Limb (tissue), 2 donors: ENCODE results near the gene C6orf89.
"Not testable (repeated sequence)": the region's sequence is repeated elsewhere in the genome, so short reads cannot be mapped to it uniquely, and the experiment has no call there.

Experiments used
- DNase-seq, 2 donors: peaks; one replicate each; pipeline ENCODE4 v3.0.0-alpha.2; 2016; ENCODE audit errors: extremely low spot score in 2 of 2

C6orf89 gene

DNA sequence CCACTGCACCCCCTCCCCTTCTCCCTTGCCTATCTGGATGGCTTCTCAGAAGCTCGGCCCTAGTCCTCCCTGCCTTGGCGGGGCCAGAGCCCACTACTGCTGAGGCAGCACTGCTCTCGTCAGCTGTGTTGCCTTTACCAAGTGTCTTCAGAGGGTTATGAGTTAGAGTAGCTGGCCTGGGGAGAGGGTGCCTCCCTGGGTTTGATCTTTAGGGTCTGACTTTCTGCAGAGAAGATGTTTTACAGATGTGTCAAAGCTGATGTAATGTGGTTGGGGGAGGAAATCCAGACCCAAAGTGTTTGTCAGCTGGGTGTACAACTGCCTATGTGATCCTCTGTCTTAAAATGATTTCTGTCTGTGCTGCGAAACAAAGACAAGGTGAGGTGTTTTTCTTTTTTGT lies 38.4 kb downstream of the C6orf89 start:
- DNase-seq: no peak

DNA sequence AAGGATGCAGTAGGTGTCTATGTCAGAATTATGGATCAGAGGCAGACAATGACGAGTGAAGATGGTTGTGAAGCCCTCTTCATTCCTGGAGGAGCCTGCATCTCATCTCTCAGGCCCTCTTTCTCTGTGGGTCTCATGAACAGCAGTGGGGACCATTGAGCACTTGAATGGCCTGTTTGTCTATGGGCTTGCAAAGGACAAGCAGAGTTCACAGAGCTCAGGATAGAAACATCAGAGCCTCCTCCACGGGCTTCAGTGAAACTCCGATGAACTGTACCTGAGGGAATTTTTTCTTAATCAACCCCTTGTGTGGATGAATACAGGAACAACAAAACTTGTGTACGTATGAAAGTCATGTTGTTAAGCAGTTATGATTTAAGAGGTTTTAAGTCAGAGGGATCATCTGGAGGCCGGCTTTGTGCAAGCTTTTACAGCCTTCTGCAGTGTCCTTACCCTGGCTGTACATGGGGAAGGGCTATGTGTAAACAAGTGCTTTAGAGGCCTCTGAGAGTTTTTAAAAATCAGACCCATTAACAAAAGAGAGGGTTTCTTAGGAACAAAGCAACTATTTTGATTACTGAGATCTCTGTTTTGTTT lies 39.1 kb downstream of the C6orf89 start:
- DNase-seq: no peak

- no peak for DNase-seq
These were observed 40.1 kb downstream of the C6orf89 start for GRCh38 chr6:36925809-36926208.

- DNase-seq: no peak
These were observed 41.2 kb downstream of the C6orf89 start for GRCh38 chr6:36926708-36927513.

DNA sequence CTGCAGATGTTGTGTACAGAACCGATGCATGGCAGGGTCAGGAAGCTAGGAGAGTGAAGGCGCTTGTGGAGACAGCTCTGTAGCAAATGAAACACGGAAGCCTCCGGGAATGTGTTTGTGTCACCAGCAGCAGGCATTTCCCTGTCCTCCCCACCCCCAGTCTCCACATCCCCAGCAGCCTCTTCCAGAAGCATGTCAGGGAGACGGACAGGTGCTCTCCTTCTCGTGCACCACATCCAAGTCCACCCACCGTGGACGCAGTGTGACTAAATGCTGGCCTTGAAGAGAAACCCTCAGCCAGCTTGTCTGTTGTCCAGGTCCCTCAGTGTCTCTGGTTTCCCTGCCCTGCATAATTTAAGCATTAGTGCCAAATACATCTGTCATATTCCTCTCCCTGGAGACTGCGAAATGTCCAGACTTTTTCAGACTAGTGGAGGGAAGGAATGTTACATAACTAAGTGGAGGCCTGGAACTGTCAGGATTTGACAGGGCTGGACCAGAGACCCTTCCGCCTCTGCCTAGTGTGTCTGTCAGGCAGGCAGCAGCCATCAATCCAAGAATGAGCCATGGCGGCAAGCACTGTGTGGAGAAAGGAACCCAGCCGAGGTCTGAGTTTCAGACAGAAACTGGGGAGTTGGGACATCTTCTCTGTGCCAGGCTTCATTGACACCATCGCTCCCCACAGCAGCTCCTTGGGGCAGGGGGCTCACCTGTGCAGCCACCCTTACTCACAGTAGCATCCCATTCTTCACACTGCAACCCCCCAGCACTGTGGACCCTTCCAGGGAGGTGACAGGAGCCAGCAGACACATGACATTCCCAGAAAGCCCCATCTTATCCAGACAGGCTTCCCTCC lies 42.2 kb downstream of the C6orf89 start:
- no peak for DNase-seq

DNA sequence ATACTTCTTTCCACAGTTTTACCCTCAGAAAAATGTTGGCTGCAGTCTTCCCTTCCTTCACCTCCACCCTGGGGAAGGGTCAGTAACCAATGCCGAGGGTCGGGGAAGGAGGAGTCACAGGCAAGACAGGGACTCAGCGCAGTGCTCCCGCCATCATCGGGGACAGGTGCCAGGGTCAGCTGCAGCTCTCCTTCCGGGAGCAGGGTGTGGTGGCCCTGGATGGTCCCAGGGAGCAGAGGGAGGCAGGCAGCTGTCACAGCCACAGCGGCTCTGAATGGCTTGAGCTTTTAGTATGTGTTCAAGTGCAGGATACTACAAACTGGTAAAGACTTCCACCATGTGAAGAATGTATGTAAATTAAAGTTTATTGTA lies 42.8 kb downstream of the C6orf89 start:
- no peak for DNase-seq

GRCh38 chr6:36929152-36929551 lies 43.4 kb downstream of the C6orf89 start:
- DNase-seq: no peak

GRCh38 chr6:36929607-36930006 lies 43.9 kb downstream of the C6orf89 start:
- no peak for DNase-seq

DNA sequence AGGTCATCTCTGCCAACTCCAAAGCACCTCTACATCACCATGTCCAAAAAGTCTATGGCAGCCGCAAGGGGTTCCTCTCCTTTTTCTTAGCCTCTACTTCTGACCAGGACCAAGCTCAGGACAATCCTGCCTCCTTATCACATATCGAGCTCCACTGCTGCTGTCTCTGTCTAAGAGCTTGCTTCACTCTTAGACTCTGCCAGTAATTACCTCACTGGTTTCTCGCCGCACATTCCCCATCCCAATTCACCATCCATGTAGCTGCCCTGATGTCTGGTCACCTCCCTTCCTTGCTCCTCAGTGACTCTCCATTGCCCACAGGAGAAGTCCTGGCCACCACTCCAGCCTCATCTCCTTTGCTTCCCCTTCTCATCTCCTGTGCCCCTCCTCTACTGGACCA lies 44.7 kb downstream of the C6orf89 start:
- DNase-seq: no peak

DNA sequence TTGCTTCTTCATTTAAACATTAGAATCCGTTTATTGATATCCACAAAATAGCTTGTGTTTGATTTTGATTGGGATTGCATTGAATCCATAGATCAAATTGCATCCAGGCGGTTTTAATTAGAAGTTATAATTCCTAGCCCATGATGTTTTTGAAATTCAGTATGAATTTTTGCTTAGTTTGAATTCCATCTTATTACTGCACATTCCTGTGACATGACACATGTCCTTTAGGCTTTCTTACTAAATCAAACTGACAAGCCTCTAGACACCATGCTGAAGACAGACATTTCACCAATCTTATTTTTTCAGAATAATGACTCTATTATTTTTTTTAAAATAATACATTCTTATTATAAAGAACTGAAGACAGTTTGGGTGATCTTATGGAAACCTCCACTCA lies 47.4 kb downstream of the C6orf89 start:
- DNase-seq: no peak

- no peak for DNase-seq
These were observed 47.8 kb downstream of the C6orf89 start for GRCh38 chr6:36933519-36933918.

- DNase-seq: no peak
These were observed 49.1 kb downstream of the C6orf89 start for GRCh38 chr6:36934901-36935300.

GRCh38 chr6:36936824-36937223 lies 51.1 kb downstream of the C6orf89 start:
- no peak for DNase-seq

DNA sequence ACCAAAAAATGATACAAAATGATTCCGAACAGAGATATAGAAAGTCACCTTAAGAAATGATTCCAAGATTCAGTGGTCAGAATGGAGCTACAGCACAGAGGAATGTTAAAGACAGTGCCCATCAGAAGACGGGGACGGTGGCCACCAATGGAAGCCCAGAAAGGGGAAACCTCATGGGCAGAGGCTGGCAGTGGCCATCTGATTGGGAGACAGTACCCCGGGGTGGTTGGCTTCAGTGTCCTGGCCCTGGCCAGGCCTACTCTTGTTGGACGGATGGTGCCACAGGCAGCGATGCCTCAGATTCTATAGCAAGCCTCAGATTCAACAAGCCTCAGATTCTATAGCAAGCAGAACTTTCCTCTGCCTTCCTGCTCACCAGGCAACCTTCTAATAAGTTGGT lies 52.1 kb downstream of the C6orf89 start:
- no peak for DNase-seq

- DNase-seq: no peak
These were observed 52.8 kb downstream of the C6orf89 start for GRCh38 chr6:36938536-36938935.

GRCh38 chr6:36939005-36939404 lies 53.3 kb downstream of the C6orf89 start:
- not testable (repeated sequence) for DNase-seq

DNA sequence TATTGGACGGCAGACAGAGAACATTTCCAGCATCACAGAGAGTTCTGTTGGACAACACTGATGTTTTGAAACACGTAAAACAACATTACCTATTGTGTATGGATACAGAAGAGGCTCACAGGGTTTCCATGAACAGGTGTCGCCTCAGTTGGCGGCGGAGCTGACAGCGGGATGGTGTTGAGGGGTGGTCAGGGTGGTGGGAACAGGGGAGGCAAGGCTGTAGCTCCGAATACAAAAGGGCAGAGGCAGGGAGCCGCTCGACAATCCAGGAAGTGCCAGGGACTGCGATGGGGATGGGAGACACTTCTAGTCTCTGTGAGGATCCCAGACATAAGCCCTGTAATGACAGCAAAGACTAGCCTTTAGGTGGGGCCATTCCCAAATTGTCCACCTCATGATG lies 54.3 kb downstream of the C6orf89 start:
- no peak for DNase-seq

DNA sequence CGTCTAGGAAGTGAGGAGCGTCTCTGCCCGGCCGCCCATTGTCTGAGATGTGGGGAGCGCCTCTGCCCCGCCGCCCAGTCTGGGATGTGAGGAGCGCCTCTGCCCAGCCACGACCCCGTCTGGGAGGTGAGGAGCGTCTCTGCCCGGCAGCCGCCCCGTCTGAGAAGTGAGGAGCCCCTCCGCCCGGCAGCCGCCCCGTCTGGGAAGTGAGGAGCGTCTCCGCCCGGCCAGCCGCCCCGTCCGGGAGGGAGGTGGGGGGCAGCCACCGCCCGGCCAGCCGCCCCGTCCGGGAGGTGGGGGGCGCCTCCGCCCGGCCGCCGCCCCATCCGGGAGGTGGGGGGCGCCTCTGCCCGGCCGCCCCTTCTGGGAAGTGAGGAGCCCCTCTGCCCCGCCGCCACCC lies 55.8 kb downstream of the C6orf89 start:
- not testable (repeated sequence) for DNase-seq

- DNase-seq: not testable (repeated sequence)
These were observed 56.6 kb downstream of the C6orf89 start for GRCh38 chr6:36942329-36942728.

- no peak for DNase-seq
These were observed 58.9 kb downstream of the C6orf89 start for GRCh38 chr6:36944650-36945049.

- DNase-seq: no peak
These were observed 59.5 kb downstream of the C6orf89 start for GRCh38 chr6:36945301-36945700.

- no peak for DNase-seq
These were observed 60.8 kb downstream of the C6orf89 start for GRCh38 chr6:36946526-36946925.
